Measurements from ENCODE around the gene DLG1.
A peak's percentile ranks its signal among the peaks of the same experiment; 100 is the strongest.

Gene DLG1

GRCh38 chr3:197019535-197019934 is 278.9 kb downstream of the DLG1 start:
- DNase-seq (ENCODE audit: low read depth in 1 of 2, low spot score in 1 of 2): no peak

- no peak for DNase-seq (ENCODE audit: low read depth in 1 of 2, low spot score in 1 of 2)
Observed at GRCh38 chr3:197019021-197019420, 279.4 kb downstream of the DLG1 start.

GRCh38 chr3:197017003-197017402 is 281.4 kb downstream of the DLG1 start:
- DNase-seq (ENCODE audit: low read depth in 1 of 2, low spot score in 1 of 2): no peak

DNA sequence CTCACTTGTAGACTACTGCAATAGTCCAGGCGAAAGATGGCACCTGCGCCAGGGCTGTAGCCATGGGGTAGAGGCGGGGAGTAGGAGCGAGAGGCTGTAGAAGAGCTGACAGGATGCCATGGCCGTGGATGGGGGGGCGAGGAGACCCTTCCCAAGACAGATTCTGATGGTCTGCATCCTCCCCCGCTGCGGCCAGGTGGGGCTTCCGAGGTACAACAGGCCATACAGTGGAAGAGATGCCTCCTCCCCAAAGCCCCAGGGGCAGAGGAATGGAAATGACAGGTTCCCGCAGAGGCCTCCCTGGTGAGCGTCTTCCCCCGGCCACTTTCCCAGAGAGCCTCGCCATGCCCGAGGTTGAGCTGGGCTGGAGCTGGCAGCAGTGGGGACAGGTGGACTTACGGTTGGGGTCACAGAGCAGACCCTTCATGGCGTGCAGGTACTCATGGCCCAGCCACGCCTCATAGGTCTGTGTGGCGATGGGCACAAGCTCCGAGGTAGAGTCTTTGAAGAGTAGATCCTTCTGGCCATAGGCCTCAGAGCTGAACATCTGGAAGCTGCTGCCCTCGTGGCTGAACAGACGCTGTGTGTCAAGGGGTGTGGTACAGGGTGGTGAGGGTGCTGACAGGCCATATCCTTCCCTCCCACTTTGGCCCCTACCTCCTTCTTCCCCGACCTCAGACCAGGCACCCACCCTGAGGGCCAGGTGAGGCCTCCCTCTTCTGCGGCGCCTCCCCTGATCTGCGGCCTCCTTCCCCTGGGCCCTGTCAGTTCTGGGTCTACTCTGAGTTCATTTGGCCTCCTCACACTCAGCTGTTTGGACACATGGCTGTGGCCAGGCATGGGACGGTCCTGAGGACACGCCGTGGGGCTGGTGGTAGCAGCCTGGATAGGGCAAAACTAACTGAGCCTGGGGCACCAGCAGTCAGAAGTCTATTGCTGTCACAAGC is 282.3 kb downstream of the DLG1 start:
- no peak for DNase-seq (ENCODE audit: low read depth in 1 of 2, low spot score in 1 of 2)

DNA sequence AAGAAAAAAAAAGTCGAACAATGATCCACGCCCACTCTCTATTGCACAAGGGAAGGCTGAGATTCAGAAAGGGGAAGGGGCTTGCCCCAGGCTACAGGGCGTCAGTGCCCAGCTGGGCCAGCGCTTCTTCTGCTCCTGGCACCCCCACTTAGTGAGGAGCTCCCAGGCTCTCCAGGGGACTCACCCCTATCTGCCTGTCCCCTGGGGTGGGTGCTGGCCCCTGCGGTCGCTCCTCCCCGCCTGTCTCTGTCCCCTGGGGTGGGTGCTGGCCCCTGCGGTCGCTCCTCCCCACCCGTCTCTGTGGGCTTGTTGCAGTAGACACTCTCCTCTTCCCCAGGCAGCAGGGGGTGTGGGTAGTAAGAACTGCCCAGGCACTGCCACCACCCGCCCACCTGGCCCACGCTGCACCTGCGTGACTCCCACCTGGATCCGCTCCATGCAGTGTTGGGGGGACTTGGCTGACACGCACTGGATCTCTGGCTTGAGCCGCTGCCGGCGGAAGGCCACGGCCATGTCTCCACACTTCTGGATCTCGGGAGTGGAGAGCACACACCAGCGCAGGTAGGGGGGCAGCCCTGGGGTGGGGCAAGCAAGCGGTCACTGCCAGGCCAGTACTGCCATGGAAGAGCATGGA is 283.4 kb downstream of the DLG1 start:
- DNase-seq (ENCODE audit: low read depth in 1 of 2, low spot score in 1 of 2): no peak

- DNase-seq (ENCODE audit: low read depth in 1 of 2, low spot score in 1 of 2): no peak
Observed at GRCh38 chr3:197014024-197014423, 284.4 kb downstream of the DLG1 start.

DNA sequence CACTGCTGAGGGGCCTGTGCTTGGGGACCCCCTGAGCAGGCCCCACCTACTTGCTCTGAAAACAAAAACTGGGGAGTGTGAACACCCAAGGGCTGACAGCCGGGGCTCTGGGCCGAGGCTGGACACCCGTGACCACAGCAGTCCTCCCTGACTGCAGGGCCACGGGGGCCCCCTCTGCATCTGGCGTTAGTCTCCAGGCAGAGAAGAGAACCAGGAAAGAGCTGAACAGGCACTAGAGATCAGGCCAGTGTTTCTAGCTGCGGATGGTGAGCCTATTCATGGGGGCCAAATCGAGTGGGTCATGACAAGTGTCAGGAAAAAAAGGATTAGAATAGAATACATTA is 285.9 kb downstream of the DLG1 start:
- DNase-seq (ENCODE audit: low read depth in 1 of 2, low spot score in 1 of 2): no peak

DNA sequence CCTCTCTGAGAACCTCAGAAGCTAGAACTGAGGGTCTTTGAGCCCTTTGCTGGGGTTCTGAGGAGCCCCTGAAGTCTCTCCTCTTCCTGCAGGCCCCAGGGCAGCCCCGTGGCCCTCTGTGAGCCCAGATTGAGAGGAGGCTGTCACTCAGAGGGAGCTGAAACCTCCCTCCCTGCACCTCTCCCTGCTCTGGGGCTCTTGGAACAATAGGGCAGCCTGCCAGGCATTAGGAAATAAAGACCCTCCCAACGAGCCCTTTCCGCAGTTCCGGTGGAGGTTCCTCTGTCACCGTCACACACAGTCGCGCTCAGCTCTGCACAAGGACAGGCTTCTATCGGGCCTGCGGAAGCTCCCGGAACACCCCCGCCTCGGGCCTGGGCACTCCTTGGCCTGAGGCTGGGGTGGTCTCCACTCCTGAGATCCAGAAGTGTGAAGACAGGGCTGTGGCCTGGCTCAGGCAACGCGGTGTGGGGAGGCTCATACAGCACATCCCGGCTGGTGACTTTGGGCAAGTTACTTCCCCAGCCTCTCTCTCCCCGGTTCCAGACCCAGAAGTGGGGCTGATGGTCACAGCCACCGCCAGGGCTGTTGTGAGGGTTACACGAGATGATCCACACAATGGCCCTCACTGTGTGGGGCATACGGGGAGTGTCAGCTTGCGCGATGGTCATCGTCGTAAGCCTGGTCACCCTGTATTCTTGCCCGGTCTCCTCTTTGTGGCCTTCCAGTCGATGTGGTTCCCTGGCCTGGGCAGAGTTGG is 286.5 kb downstream of the DLG1 start:
- no peak for DNase-seq (ENCODE audit: low read depth in 1 of 2, low spot score in 1 of 2)

GRCh38 chr3:197010556-197011351 is 287.7 kb downstream of the DLG1 start:
- no peak for DNase-seq (ENCODE audit: low read depth in 1 of 2, low spot score in 1 of 2)

- DNase-seq (ENCODE audit: low read depth in 1 of 2, low spot score in 1 of 2): no peak
Observed at GRCh38 chr3:197009532-197010019, 288.8 kb downstream of the DLG1 start.

DNA sequence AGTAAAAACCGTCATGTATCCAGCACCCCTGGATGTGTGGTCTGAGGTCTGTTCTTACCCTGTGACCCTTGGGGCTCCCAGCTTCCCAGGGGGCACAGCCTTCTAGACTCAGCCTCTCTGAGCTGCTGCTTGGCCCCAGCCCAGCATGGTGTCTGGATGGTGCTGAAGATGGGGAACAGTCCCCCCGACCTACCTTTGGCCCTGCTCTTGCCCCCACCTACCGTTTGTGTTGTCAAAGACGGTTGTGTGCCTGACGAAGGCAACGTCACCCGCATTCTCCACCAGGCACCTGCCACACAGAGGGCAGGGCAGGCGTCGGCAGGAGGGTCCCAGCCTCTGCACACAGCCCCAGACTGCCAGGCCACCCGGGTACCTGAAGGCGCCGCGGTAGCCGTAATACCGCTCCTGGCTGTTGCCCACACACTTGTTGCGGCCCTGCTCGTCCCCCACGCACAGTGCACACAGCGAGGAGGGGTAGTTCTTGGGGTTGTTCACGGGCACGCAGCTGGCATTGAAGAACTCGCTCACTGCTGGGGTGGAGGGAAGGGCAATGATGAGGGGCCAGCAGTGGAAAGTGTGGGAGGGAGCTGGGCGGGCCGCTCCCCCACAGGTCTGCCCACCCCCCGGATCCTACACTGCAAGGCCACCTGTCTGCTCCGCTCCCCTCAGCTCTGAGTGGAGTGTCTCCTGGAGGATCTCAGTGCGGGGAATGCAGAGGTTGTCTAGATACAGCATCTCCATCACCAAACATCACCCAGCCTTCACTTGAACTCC is 289.8 kb downstream of the DLG1 start:
- no peak for DNase-seq (ENCODE audit: low read depth in 1 of 2, low spot score in 1 of 2)

GRCh38 chr3:197007953-197008352 is 290.5 kb downstream of the DLG1 start:
- no peak for DNase-seq (ENCODE audit: low read depth in 1 of 2, low spot score in 1 of 2)

GRCh38 chr3:197007296-197007940 is 291.0 kb downstream of the DLG1 start:
- no peak for DNase-seq (ENCODE audit: low read depth in 1 of 2, low spot score in 1 of 2)

- no peak for DNase-seq (ENCODE audit: low read depth in 1 of 2, low spot score in 1 of 2)
Observed at GRCh38 chr3:197006860-197007259, 291.6 kb downstream of the DLG1 start.

DNA sequence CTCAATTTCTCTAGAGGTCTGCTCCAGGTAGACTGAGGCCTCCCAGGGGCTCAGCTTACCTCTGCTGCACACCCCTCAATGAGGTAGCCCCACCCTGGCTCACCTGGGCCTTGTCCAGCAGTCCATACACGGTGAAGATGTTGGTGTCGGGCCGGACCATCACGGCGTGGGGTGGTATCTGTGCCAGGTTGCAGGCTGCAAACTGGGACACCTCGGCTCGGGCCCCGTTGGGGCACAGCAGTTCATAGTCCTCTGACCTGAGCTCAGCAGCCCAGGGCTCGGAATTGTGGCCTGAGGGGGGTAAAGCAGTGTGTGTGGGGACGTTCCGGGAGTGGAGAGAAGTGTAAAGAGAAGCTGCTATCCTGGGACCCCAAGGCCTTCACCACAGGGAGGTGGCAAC is 292.0 kb downstream of the DLG1 start:
- DNase-seq (ENCODE audit: low read depth in 1 of 2, low spot score in 1 of 2): no peak

- DNase-seq (ENCODE audit: low read depth in 1 of 2, low spot score in 1 of 2): no peak
Observed at GRCh38 chr3:197003461-197004385, 294.7 kb downstream of the DLG1 start.

DNA sequence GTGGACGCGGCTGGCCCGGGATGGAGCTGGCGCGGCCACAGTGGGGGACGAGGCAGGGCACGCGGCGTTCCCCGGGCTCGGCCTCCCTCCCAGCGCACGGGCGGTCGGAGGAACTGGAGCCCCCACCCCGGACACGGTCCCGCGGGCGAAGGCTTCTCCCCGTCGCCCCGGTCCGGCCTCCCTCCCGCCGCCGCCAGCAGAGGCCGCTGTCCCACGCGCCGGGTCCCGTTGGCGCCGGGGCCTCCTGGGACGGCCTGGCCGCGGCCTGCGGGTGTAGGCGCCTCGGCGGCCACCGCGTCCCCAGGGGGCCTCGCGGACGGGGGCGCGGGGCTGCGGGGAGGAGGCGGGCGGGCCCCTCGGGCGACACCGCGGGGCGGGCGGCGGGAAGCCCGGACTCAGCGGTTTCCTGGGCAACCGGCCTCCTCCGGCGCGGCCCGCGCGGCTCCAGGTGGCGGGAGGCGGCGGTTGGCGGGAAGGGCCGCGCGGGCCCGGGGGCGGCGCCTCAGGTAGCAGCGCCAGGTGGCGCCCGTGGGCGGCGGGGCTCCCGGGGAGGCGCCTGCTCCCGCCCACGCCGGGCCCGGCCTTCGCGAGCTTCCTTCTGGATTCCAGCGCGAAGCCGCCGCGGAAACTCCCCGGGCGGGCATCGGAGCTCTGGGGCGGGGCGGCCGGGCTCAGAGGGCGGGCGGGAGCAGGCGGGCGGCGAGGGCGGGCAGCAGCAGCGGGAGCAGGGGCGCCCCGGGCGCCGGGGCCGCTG is 295.5 kb downstream of the DLG1 start:
- DNase-seq (ENCODE audit: low read depth in 1 of 2, low spot score in 1 of 2): peak; percentile 50 to 75

Data from activated T-helper 1 cell treated with anti-CD3 and anti-CD28 coated beads, Interleukin-2, amount 50 U/mL, for 16 hours (primary cell).